GM13977 (cell line): ENCODE measurements around the gene DNAJC21.

ENCODE experiments used
- DNase-seq: peaks from one replicate; pipeline ENCODE4 v3.0.0; 2012; ENCODE audit warnings: low spot score
- in situ Hi-C: fragments of 300-500 bp; cut with MboI; formaldehyde crosslinking; loops from one replicate; pipeline ENCODE4 v1.12.0; 2022; ENCODE audit warnings: low sequenced_read_pairs, low pct_unique_long_range_greater_than_20kb, mixed read lengths, inconsistent platforms; ENCODE audit not compliant: unreplicated experiment
- TF ChIP-seq, protein P1 (sequence below): IDR thresholded peaks from 2 replicates; pipeline ENCODE4 v1.5.1; 2012; ENCODE audit warnings: mild to moderate bottlenecking, control low read depth; ENCODE audit not compliant: insufficient read depth; ENCODE audit errors: extremely low read depth, missing control alignments

Gene DNAJC21

DNA sequence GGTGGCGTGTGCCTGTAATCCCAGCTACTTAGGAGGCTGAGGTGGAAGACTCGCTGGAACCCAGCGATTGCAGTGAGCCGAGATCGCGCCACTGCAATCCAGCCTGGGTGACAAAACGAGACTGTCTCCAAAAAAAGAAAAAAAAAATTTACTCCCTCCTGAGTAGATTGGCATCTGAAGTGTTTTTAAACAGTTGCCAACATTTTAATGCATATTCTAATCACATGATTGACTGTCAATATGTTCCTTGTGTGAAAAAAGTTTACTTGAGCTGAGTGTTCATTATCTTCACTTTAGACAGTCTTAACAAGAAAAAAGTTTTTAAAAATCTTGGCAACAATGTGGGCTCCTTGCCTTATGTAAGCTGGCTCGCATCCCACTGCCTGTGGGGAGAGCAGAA is 64.6 kb downstream of the DNAJC21 start:
- TF ChIP-seq, protein P1, sequence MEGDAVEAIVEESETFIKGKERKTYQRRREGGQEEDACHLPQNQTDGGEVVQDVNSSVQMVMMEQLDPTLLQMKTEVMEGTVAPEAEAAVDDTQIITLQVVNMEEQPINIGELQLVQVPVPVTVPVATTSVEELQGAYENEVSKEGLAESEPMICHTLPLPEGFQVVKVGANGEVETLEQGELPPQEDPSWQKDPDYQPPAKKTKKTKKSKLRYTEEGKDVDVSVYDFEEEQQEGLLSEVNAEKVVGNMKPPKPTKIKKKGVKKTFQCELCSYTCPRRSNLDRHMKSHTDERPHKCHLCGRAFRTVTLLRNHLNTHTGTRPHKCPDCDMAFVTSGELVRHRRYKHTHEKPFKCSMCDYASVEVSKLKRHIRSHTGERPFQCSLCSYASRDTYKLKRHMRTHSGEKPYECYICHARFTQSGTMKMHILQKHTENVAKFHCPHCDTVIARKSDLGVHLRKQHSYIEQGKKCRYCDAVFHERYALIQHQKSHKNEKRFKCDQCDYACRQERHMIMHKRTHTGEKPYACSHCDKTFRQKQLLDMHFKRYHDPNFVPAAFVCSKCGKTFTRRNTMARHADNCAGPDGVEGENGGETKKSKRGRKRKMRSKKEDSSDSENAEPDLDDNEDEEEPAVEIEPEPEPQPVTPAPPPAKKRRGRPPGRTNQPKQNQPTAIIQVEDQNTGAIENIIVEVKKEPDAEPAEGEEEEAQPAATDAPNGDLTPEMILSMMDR = no peak
- in situ Hi-C loops = no loop called here

DNA sequence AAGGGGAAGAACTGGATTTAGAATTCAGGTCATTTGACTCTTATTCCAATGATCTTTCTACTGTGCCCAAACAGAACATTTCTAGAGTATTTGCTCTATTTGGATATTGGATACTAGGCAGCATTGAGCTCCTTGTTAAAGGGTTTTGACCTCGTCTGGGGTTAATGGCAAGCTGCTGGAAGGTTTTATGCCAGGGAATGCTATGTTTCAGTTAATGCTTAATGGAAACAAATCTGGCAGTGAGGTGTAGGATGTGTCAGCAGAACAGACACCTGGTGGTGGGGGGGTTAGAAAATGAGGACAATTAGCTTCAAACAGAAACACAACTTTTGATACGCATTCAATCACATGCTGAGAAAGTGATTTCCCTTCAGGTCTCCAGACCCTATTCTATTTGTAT is 66.9 kb downstream of the DNAJC21 start:
- TF ChIP-seq, protein P1 = no peak
- in situ Hi-C loops = no loop called here
- DNase-seq = no peak

More for the DNA sequence above, 64.6 kb downstream of the DNAJC21 start:
- DNase-seq = no peak

DNA sequence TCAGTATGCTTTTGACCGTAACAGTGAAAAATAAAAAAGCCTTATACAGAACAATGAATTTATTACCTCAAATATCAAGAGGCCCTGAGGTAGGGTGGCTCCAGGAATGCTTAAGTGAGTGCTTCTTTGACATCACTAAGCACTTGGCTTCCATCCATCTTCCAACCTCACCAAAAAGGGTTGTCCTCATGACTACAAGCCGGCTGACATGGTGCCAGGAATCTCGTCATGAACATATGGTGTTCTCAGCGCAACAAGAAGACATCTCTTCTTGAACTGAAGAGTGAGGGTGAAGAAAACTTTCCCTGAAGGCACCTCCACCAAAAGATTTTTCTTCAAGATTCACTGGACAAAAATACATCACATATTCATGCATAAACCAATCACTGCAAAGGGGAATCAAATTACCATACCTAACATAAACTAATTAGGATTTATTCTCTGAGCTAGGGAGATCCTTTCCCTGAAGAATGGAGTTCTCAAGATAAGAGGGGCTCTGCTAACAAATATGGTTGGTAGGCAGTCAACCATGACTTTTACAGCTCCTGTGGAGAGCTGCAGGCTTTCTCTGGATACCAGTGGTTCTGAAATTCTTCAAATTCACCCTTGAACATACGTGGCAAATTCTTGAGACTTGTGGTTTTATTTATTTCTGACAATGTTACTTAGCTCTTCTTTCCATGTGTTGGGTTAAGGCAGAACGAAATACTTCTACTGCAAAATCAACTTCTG is 68.9 kb downstream of the DNAJC21 start:
- in situ Hi-C loops = no loop called here
- no peak for DNase-seq
- TF ChIP-seq, protein P1 = no peak

DNA sequence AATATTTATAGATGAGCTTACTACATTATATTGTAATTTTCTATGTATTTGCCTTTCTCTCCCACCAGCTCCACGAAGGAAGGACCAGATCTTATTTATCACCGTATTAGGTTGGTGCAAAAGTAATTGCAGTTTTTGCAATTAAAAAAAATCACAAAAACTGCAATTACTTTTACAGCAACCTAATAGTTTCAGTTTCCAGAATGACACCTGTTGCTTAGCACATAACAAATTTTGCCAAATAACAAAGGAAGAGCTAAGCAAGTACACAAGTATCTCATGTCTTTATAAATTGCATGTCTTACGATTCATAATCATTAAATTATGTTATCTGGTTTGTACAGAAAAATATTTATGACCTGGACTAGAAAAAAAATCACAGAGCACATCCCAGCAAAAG is 72.5 kb downstream of the DNAJC21 start:
- in situ Hi-C loops = loop anchor here (10.0 kb wide), 1 partner anchor 47 kb away; no protein-coding TSS in a partner anchor

DNA sequence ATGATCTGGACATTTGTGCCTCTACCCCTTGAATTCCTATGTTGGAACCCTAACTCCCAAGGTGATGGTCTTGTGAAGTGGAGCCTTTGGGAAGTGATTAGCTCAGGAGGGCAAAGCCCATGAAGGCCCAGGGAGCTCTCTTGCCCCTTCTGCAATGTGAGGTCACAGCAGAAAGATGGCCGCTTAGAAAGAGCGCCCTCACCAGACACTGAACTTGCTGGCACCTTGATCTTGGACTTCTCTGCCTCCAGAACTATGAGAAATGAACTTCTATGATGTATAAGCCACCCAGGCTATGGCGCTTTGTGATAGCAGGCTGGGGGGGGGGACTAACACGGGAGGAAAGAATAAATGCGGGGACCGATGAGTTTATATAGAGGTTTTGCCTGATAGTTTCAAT is 73.1 kb downstream of the DNAJC21 start:
- DNase-seq = no peak
- TF ChIP-seq, protein P1 = no peak
- in situ Hi-C loops = loop anchor here (10.0 kb wide), 1 partner anchor 48 kb away; no protein-coding TSS in a partner anchor

More for the DNA sequence above, 72.5 kb downstream of the DNAJC21 start:
- TF ChIP-seq, protein P1 = no peak
- DNase-seq = no peak

DNA sequence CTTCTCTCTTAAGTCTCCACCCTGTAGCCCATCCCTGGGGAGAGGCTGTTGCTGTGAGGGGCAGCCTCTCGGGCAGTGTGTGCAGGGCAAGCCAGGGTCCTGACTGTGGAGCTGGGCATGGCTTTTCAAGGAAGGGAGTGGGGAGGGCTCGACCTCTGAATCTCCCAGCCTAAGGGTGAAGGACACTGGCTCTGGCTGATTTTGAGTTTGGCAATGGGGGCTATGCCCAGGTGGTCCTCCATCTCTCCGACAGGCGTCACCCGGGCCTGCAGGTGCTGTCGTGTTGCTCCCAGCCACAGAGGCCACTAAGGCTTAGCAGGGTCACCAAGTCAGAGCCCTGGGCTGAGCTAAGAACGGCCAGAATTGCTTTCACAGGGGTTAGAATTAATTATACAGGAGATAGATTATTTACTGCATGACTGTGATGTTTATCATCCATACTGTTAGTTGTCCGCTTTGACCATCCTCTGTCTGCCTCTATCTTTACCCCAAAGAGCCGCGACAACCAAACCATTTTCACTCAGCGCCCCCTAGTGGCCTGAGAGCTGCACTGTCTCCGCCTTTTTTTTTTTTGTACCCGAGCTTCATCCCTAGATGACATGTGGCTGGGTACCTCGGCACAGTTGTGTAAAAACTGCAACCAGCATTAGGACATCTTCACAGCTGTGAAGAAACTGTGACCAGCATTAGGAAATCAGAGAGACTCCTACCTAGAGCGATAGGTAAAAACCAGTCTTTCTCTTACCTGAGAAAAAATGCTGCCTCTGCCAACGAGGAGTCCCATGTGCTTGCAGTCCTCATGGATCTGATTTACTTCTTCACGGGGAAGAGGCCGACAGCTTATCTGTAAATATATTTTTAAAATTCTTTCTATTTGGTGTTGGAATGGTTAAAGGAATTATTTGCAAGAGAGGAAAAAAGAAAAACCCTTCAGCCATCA is 73.9 kb downstream of the DNAJC21 start:
- peak; percentile 76 for DNase-seq
- in situ Hi-C loops = loop anchor here (10.0 kb wide), 1 partner anchor 48 kb away; no protein-coding TSS in a partner anchor
- TF ChIP-seq, protein P1 = peak; percentile 91
